Trophoblast cell (in vitro differentiated cells and primary cell): ENCODE data around the gene HMGB3.

Experiments used
- DNase-seq, 2 donors: peaks; one replicate each; pipeline ENCODE4 v3.0.0-alpha.2; 2016
- H2AFZ ChIP-seq: 2 replicates; pipeline ENCODE4 v1.6.1; 2013; ENCODE audit warnings: low read length, moderate library complexity, mild to moderate bottlenecking; ENCODE audit not compliant: insufficient read depth, poor library complexity
- H2AK5ac ChIP-seq: 2 replicates; pipeline ENCODE4 v1.6.1; 2013; ENCODE audit warnings: mild to moderate bottlenecking, low read length
- H2BK120ac ChIP-seq: 2 replicates; pipeline ENCODE4 v1.6.1; 2013; ENCODE audit warnings: low read length, mild to moderate bottlenecking, moderate library complexity; ENCODE audit not compliant: insufficient read depth, poor library complexity
- H2BK12ac ChIP-seq: 2 replicates; pipeline ENCODE4 v1.6.1; 2013; ENCODE audit warnings: mild to moderate bottlenecking, low read length, moderate library complexity
- H2BK5ac ChIP-seq: 2 replicates; pipeline ENCODE4 v1.6.1; 2013; ENCODE audit warnings: low read length, low read depth, moderate library complexity, mild to moderate bottlenecking; ENCODE audit not compliant: poor library complexity
- H3K14ac ChIP-seq: 2 replicates; pipeline ENCODE4 v1.6.1; 2013; ENCODE audit warnings: mild to moderate bottlenecking, low read length
- H3K18ac ChIP-seq: 2 replicates; pipeline ENCODE4 v1.6.1; 2013; ENCODE audit warnings: mild to moderate bottlenecking, low read length
- H3K23ac ChIP-seq: 2 replicates; pipeline ENCODE4 v1.6.1; 2013; ENCODE audit warnings: low read length
- H3K27ac ChIP-seq: 2 replicates; pipeline ENCODE4 v1.5.1; 2013; ENCODE audit warnings: low read depth, mild to moderate bottlenecking, inconsistent platforms, low read length, moderate library complexity
- H3K27me3 ChIP-seq: 2 replicates; pipeline ENCODE4 v1.6.1; 2013; ENCODE audit warnings: inconsistent platforms, mild to moderate bottlenecking, low read length, moderate library complexity; ENCODE audit not compliant: insufficient read depth
- H3K36me3 ChIP-seq, 2 experiments: 1 replicate in 1 of 2; 2 replicates in 1 of 2; pipeline ENCODE4 v1.6.1; 2013; ENCODE audit warnings: low read length in 2 of 2, mild to moderate bottlenecking in 2 of 2, moderate library complexity in 1 of 2; ENCODE audit not compliant: insufficient read depth in 2 of 2, control insufficient read depth in 1 of 2
- H3K4ac ChIP-seq: 2 replicates; pipeline ENCODE4 v1.6.1; 2013; ENCODE audit warnings: low read depth, mild to moderate bottlenecking, low read length, moderate library complexity
- H3K4me1 ChIP-seq, 2 experiments: 1 replicate in 1 of 2; 2 replicates in 1 of 2; pipeline ENCODE4 v1.6.1; 2013; ENCODE audit warnings: low read length in 2 of 2, mild to moderate bottlenecking in 2 of 2, moderate library complexity in 1 of 2; ENCODE audit not compliant: insufficient read depth in 2 of 2, control insufficient read depth in 1 of 2
- H3K4me2 ChIP-seq: 2 replicates; pipeline ENCODE4 v1.6.1; 2013; ENCODE audit warnings: inconsistent platforms, mild to moderate bottlenecking, low read length, moderate library complexity
- H3K4me3 ChIP-seq: 2 replicates; pipeline ENCODE4 v1.5.1; 2013; ENCODE audit warnings: mild to moderate bottlenecking, low read depth, low read length, inconsistent platforms
- H3K79me1 ChIP-seq: one replicate; pipeline ENCODE4 v1.6.1; 2013; ENCODE audit warnings: low read length
- H3K79me2 ChIP-seq: 2 replicates; pipeline ENCODE4 v1.6.1; 2013; ENCODE audit warnings: low read length, mild to moderate bottlenecking; ENCODE audit not compliant: control insufficient read depth, insufficient read depth, poor library complexity
- H3K9ac ChIP-seq: 2 replicates; pipeline ENCODE4 v1.6.1; 2013; ENCODE audit warnings: mild to moderate bottlenecking, low read length
- H3K9me3 ChIP-seq: 2 replicates; pipeline ENCODE4 v1.6.1; 2013; ENCODE audit warnings: low read depth, mild to moderate bottlenecking, control low read depth, inconsistent platforms, low read length; ENCODE audit not compliant: insufficient read depth
- H4K12ac ChIP-seq: 2 replicates; pipeline ENCODE4 v1.6.1; 2013; ENCODE audit warnings: low read depth, mild to moderate bottlenecking, low read length, moderate library complexity
- H4K8ac ChIP-seq: 2 replicates; pipeline ENCODE4 v1.6.1; 2013; ENCODE audit warnings: low read depth, mild to moderate bottlenecking, low read length, moderate library complexity
- H4K91ac ChIP-seq: one replicate; pipeline ENCODE4 v1.6.1; 2013; ENCODE audit warnings: low read depth, mild to moderate bottlenecking, low read length, moderate library complexity
- WGBS: extraction: QIAGEN DNeasy Blood & Tissue Kit; methylation state at CpG from one replicate; pipeline ENCODE4 v1.1.7; 2013; ENCODE audit warnings: missing lambda C conversion rate; ENCODE audit not compliant: insufficient read length, insufficient coverage; ENCODE audit errors: extremely low coverage; 5-methylcytosine and 5-hydroxymethylcytosine counted together

The HMGB3 gene

DNA sequence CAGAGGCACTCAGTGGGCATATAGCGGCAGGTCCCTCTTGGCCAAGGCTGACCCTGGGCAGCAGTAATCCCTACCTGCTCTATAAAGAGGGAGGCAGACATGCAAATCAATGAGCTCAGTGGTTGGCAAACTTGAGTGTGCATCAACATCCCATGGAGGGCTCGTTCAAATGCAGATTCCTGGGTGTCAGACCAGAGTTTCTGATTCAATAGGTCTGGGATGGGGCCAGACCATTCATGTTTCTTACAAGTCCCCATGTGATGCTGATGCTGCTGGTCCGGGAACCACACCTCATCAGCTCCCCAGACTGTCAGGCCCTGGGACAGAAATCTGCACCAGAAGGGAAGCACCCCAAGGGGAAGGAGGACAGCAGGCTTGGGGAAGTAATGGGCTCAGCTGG lies 38.9 kb upstream of the HMGB3 start:
- H4K12ac ChIP-seq: no peak overlapping the region
- no peak for DNase-seq
- no peak overlapping the region for H3K23ac ChIP-seq
- no peak overlapping the region for H2BK12ac ChIP-seq
- no peak overlapping the region for H4K8ac ChIP-seq
- H4K91ac ChIP-seq: no peak overlapping the region
- no peak overlapping the region for H3K4me3 ChIP-seq
- WGBS: no CpG with 5 or more reads among the region's 3 CpGs
- no peak overlapping the region for H3K18ac ChIP-seq
- no peaks in the 10 kb centered on the region for H3K27me3 ChIP-seq
- no peak overlapping the region for H3K4ac ChIP-seq
- H3K79me2 ChIP-seq: no peaks in the 10 kb centered on the region
- no peaks in the 10 kb centered on the region for H3K9me3 ChIP-seq
- H2BK5ac ChIP-seq: no peak overlapping the region
- no peak overlapping the region for H3K27ac ChIP-seq
- no peak overlapping the region for H3K9ac ChIP-seq
- no peak overlapping the region for H2AK5ac ChIP-seq
- no peak overlapping the region for H3K14ac ChIP-seq
- no peak overlapping the region for H2BK120ac ChIP-seq
- no peaks in the 10 kb centered on the region for H3K79me1 ChIP-seq
- no peaks in the 10 kb centered on the region for H3K4me1 ChIP-seq
- no peak overlapping the region for H2AFZ ChIP-seq
- no peak overlapping the region for H3K4me2 ChIP-seq
- H3K36me3 ChIP-seq: no peaks in the 10 kb centered on the region

DNA sequence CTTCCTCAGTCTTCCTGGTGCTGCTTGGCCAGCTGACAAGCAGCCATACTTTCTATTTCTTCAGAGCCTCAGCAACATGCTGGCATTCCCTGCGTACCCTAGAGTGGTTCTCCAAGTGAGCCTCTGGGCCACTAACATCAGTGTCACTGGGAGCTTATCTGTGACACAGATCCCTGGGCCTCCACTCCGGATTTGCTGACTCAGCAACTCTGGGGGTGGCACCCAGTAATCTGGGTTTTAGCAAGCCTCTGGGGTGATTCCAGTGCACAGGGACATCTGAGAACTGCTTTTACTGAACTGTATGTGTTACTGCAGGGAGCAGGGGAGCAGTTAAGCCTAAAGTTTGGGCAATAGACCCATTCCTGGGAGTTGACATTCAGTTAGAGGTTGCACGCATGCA lies 28.2 kb upstream of the HMGB3 start:
- no peak overlapping the region for H3K9ac ChIP-seq
- H3K4me2 ChIP-seq: no peak overlapping the region
- H3K27me3 ChIP-seq: no peaks in the 10 kb centered on the region
- H3K27ac ChIP-seq: no peak overlapping the region
- no peak overlapping the region for H3K18ac ChIP-seq
- H3K79me2 ChIP-seq: no peaks in the 10 kb centered on the region
- no peaks in the 10 kb centered on the region for H3K36me3 ChIP-seq
- no peak overlapping the region for H2BK120ac ChIP-seq
- H3K9me3 ChIP-seq: no peaks in the 10 kb centered on the region
- H3K4me3 ChIP-seq: no peak overlapping the region
- no peak overlapping the region for H2BK5ac ChIP-seq
- H2BK12ac ChIP-seq: no peak overlapping the region
- H4K12ac ChIP-seq: no peak overlapping the region
- no peak overlapping the region for H3K4ac ChIP-seq
- H3K79me1 ChIP-seq: no peaks in the 10 kb centered on the region
- H3K4me1 ChIP-seq: no peaks in the 10 kb centered on the region
- no peak overlapping the region for H3K14ac ChIP-seq
- no peak overlapping the region for H3K23ac ChIP-seq
- WGBS: no CpG with 5 or more reads among the region's 3 CpGs
- H4K8ac ChIP-seq: no peak overlapping the region
- no peak overlapping the region for H2AFZ ChIP-seq
- no peak overlapping the region for H4K91ac ChIP-seq
- peak in 1 of 2 donors; percentile 17 for DNase-seq
- H2AK5ac ChIP-seq: no peak overlapping the region

DNA sequence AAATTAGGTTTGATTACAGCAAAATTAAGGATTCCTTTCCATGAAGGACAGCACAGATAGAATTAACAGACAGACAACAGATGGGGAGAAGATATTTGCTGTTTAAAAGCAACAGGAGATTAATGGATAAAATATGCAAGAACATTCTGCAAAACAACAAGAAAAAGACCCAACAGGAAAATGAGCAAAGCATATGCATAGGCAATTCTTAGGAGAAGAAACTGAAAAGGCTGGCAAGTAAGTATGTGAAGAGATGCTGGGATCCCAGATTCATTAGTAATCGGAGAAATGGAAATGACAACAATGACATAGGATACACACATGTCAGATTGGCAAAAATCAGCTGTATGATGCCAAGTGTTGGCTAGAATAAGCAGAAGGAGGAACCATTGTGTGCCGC lies 27.5 kb upstream of the HMGB3 start:
- no peaks in the 10 kb centered on the region for H3K79me1 ChIP-seq
- H2AK5ac ChIP-seq: no peak overlapping the region
- no peak overlapping the region for H2BK120ac ChIP-seq
- no peaks in the 10 kb centered on the region for H3K27me3 ChIP-seq
- no peak overlapping the region for H4K12ac ChIP-seq
- H3K23ac ChIP-seq: no peak overlapping the region
- no peak overlapping the region for H4K91ac ChIP-seq
- H3K4ac ChIP-seq: no peak overlapping the region
- H3K27ac ChIP-seq: no peak overlapping the region
- no CpG with 5 or more reads among the region's 2 CpGs for WGBS
- no peaks in the 10 kb centered on the region for H3K4me1 ChIP-seq
- no peak overlapping the region for H4K8ac ChIP-seq
- H2BK12ac ChIP-seq: no peak overlapping the region
- no peak for DNase-seq
- no peak overlapping the region for H3K18ac ChIP-seq
- no peak overlapping the region for H3K4me3 ChIP-seq
- no peak overlapping the region for H3K9ac ChIP-seq
- no peaks in the 10 kb centered on the region for H3K79me2 ChIP-seq
- H3K9me3 ChIP-seq: no peaks in the 10 kb centered on the region
- H3K4me2 ChIP-seq: no peak overlapping the region
- H2BK5ac ChIP-seq: no peak overlapping the region
- H3K14ac ChIP-seq: no peak overlapping the region
- H3K36me3 ChIP-seq: no peaks in the 10 kb centered on the region
- no peak overlapping the region for H2AFZ ChIP-seq

DNA sequence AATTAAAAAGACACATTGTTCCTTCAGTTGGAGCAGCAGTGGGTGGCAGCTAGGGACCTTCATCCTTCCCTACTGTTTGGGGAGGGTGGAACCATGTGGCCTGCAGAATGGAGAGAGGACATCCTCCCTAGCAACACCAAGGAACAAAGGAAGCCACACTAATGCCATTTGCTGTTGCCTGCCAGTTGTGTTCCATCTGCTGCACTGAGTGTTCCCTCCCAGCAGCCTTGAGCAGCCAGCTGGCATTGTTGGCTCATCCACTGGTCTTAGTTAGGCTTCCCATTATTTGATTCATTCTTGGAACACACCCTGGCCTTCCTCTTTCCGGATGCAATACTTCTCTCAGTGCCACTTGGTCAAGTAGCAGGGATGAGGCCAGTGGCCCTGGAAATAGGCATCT lies 25.0 kb upstream of the HMGB3 start:
- Histone ChIP-seq H3K18ac (no peak overlapping the region), H3K9me3 (no peaks in the 10 kb centered on the region), H3K4me1 (no peaks in the 10 kb centered on the region), H3K4ac (no peak overlapping the region), H2BK120ac (no peak overlapping the region), H4K12ac (no peak overlapping the region), H3K4me3 (no peak overlapping the region), H3K27me3 (no peaks in the 10 kb centered on the region), H3K9ac (no peak overlapping the region), H3K14ac (no peak overlapping the region), H3K27ac (no peak overlapping the region), H2BK12ac (no peak overlapping the region), H3K23ac (no peak overlapping the region), H4K91ac (no peak overlapping the region), H3K36me3 (no peaks in the 10 kb centered on the region), H3K4me2 (no peak overlapping the region), H3K79me2 (no peaks in the 10 kb centered on the region), H2BK5ac (no peak overlapping the region), H3K79me1 (no peaks in the 10 kb centered on the region), H2AFZ (no peak overlapping the region), H4K8ac (no peak overlapping the region), H2AK5ac (no peak overlapping the region)
- DNase-seq: no peak
- WGBS: no CpG with 5 or more reads among the region's 1 CpG
